Astrocyte (in vitro differentiated cells and primary cell): ENCODE measurements around the gene LRRC10.

ENCODE experiments used
- EZH2 ChIP-seq: IDR thresholded peaks from 2 replicates; pipeline ENCODE4 v1.6.1; 2012; ENCODE audit warnings: mild to moderate bottlenecking, low read length, inconsistent platforms; ENCODE audit not compliant: insufficient read depth
- TF ChIP-seq, protein P1 (sequence below): IDR thresholded peaks from 2 replicates; pipeline ENCODE4 v1.5.1; 2011; ENCODE audit warnings: low read depth, mild to moderate bottlenecking, inconsistent platforms, low read length, moderate library complexity; ENCODE audit not compliant: insufficient read depth

GRCh38 chr12:69570000-69570516 lies 40.6 kb downstream of the LRRC10 start:
- TF ChIP-seq, protein P1, sequence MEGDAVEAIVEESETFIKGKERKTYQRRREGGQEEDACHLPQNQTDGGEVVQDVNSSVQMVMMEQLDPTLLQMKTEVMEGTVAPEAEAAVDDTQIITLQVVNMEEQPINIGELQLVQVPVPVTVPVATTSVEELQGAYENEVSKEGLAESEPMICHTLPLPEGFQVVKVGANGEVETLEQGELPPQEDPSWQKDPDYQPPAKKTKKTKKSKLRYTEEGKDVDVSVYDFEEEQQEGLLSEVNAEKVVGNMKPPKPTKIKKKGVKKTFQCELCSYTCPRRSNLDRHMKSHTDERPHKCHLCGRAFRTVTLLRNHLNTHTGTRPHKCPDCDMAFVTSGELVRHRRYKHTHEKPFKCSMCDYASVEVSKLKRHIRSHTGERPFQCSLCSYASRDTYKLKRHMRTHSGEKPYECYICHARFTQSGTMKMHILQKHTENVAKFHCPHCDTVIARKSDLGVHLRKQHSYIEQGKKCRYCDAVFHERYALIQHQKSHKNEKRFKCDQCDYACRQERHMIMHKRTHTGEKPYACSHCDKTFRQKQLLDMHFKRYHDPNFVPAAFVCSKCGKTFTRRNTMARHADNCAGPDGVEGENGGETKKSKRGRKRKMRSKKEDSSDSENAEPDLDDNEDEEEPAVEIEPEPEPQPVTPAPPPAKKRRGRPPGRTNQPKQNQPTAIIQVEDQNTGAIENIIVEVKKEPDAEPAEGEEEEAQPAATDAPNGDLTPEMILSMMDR = no peak
- TF ChIP-seq EZH2 = no peak
